Activated CD4-positive, CD25-positive, alpha-beta regulatory T cell treated with anti-CD3 and anti-CD28 coated beads, Interleukin-2, amount 50 U/mL, for 24 hours (primary cell): ENCODE data around the gene FASN.
A peak's percentile ranks its signal among the peaks of the same experiment; 100 is the strongest.
"Not testable (repeated sequence)": the region's sequence is repeated elsewhere in the genome, so short reads cannot be mapped to it uniquely, and the experiment has no call there.

Source experiments
- ATAC-seq, 2 donors: fragments of 150-1000 bp; cut with Tn5 transposase; one replicate each; pipeline ENCODE4 v1.10.0; 2021; ENCODE audit warnings: mild to moderate bottlenecking in 1 of 2, moderate library complexity in 1 of 2

The FASN gene

GRCh38 chr17:82038796-82039409 lies 59.1 kb downstream of the FASN start:
- ATAC-seq = not testable (repeated sequence)

GRCh38 chr17:82037889-82038195 lies 60.2 kb downstream of the FASN start:
- ATAC-seq = no peak

GRCh38 chr17:82037092-82037888 lies 60.7 kb downstream of the FASN start, which contains the start of gene DCXR:
TSS of gene DCXR (minus strand) at chr17:82037697. CDS start at chr17:82037682, 15 bp downstream.
- peak; percentile 95 to 96 for ATAC-seq

- no peak for ATAC-seq
Observed at GRCh38 chr17:82036634-82037091, 61.4 kb downstream of the FASN start.

GRCh38 chr17:82035956-82036633 lies 61.9 kb downstream of the FASN start:
- no peak for ATAC-seq

GRCh38 chr17:82035488-82035887 lies 62.5 kb downstream of the FASN start:
- no peak for ATAC-seq

- no peak for ATAC-seq
Observed at GRCh38 chr17:82034371-82035011, 63.5 kb downstream of the FASN start.

GRCh38 chr17:82033359-82034085 lies 64.5 kb downstream of the FASN start:
- ATAC-seq = no peak

GRCh38 chr17:82031885-82032627 lies 66.0 kb downstream of the FASN start:
- ATAC-seq = peak; percentile 25 to 39

GRCh38 chr17:82031303-82031884 lies 66.6 kb downstream of the FASN start, which contains the start of gene RAC3:
TSS of gene RAC3 (plus strand) at chr17:82031678. CDS start at chr17:82031762, 84 bp downstream.
- ATAC-seq = peak; percentile 17 to 20

- peak; percentile 75 to 76 for ATAC-seq
Observed at GRCh38 chr17:82030470-82031302, 67.3 kb downstream of the FASN start.

- ATAC-seq = no peak
Observed at GRCh38 chr17:82029990-82030469, 68.0 kb downstream of the FASN start.

- no peak for ATAC-seq
Observed at GRCh38 chr17:82029391-82029790, 68.6 kb downstream of the FASN start.

- no peak for ATAC-seq
Observed at GRCh38 chr17:82028966-82029365, 69.1 kb downstream of the FASN start.
